Ishikawa (cell line): Measurements from ENCODE around the gene AHCYL1.

Experiments used
- CEBPB ChIP-seq: IDR thresholded peaks from 2 replicates; pipeline ENCODE4 v1.6.1; 2012
- CREB1 ChIP-seq: IDR thresholded peaks from 2 replicates; pipeline ENCODE4 v1.6.1; 2012; ENCODE audit warnings: low read depth
- EGR1 ChIP-seq: IDR thresholded peaks from 2 replicates; pipeline ENCODE4 v1.6.1; 2012
- EP300 ChIP-seq: IDR thresholded peaks from 2 replicates; pipeline ENCODE4 v1.6.1; 2012; ENCODE audit warnings: borderline replicate concordance
- FOXM1 ChIP-seq: IDR thresholded peaks from 2 replicates; pipeline ENCODE4 v1.6.1; 2012; ENCODE audit warnings: low read depth, borderline replicate concordance
- MAX ChIP-seq: IDR thresholded peaks from 2 replicates; pipeline ENCODE4 v1.6.1; 2012
- NFIC ChIP-seq: IDR thresholded peaks from 2 replicates; pipeline ENCODE4 v1.6.1; 2012
- RAD21 ChIP-seq: IDR thresholded peaks from 2 replicates; pipeline ENCODE4 v1.6.1; 2012; ENCODE audit warnings: low read depth
- REST ChIP-seq: IDR thresholded peaks from 2 replicates; pipeline ENCODE4 v1.6.1; 2012; ENCODE audit warnings: low read depth, mild to moderate bottlenecking
- TAF1 ChIP-seq: IDR thresholded peaks from 2 replicates; pipeline ENCODE4 v1.6.1; 2012; ENCODE audit warnings: low read depth, mild to moderate bottlenecking
- TCF12 ChIP-seq: IDR thresholded peaks from 2 replicates; pipeline ENCODE4 v1.6.1; 2012; ENCODE audit warnings: low read depth
- TEAD4 ChIP-seq: IDR thresholded peaks from 2 replicates; pipeline ENCODE4 v1.6.1; 2012
- USF1 ChIP-seq: IDR thresholded peaks from 2 replicates; pipeline ENCODE4 v1.6.1; 2012
- YY1 ChIP-seq: IDR thresholded peaks from 2 replicates; pipeline ENCODE4 v1.6.1; 2012; ENCODE audit warnings: low read depth
- ZBTB7A ChIP-seq: IDR thresholded peaks from 2 replicates; pipeline ENCODE4 v1.6.1; 2012; ENCODE audit warnings: low read depth

The AHCYL1 gene

GRCh38 chr1:110069404-110070281 is 85.1 kb downstream of the AHCYL1 start:
- TF ChIP-seq USF1 (no peak), CEBPB (no peak), EP300 (no peak), FOXM1 (no peak), ZBTB7A (no peak), TEAD4 (no peak), TAF1 (no peak), EGR1 (no peak)

GRCh38 chr1:110070282-110070669 is 85.7 kb downstream of the AHCYL1 start:
- TF ChIP-seq NFIC = no peak
- TF ChIP-seq USF1 = no peak
- TF ChIP-seq TCF12 = no peak
- TF ChIP-seq TEAD4 = no peak
- no peak for TF ChIP-seq ZBTB7A
- TF ChIP-seq FOXM1 = no peak
- no peak for TF ChIP-seq REST
- no peak for TF ChIP-seq MAX
- TF ChIP-seq RAD21 = no peak
- no peak for TF ChIP-seq TAF1
- no peak for TF ChIP-seq CREB1
- TF ChIP-seq CEBPB = no peak
- no peak for TF ChIP-seq YY1
- TF ChIP-seq EP300 = no peak
- no peak for TF ChIP-seq EGR1

GRCh38 chr1:110070671-110071242 is 86.2 kb downstream of the AHCYL1 start, which contains the start of gene ALX3:
ALX3 (minus strand) TSS chr1:110070672; CDS start chr1:110070612, 60 bp downstream.
- no peak for TF ChIP-seq EP300
- no peak for TF ChIP-seq TCF12
- TF ChIP-seq CEBPB = no peak
- no peak for TF ChIP-seq NFIC
- TF ChIP-seq CREB1 = no peak
- no peak for TF ChIP-seq YY1
- TF ChIP-seq USF1 = no peak
- no peak for TF ChIP-seq TEAD4
- no peak for TF ChIP-seq RAD21
- no peak for TF ChIP-seq ZBTB7A
- no peak for TF ChIP-seq MAX
- no peak for TF ChIP-seq EGR1
- no peak for TF ChIP-seq FOXM1
- TF ChIP-seq REST = no peak
- TF ChIP-seq TAF1 = no peak
